ENCODE results near the gene RAD52. TPM values are rescaled to one million over a fixed set of nuclear protein-coding genes. Genes with fewer than 3 reads are reported as not detected.

The RAD52 gene
- total RNA-seq, 1 donor from 2014 or later, result 9.3 TPM

GRCh38 chr12:868722-869121 is 80.8 kb downstream of the RAD52 start:
- intact Hi-C loops (cut with micrococcal nuclease), result no loop called here
- no peaks in the 10 kb centered on the region for H3K9me3 ChIP-seq (replicated peaks)
- H3K36me3 ChIP-seq, result peaks cover 82% of the 10 kb centered on the region
- H3K27ac ChIP-seq (replicated peaks), result no peak overlapping the region
- DNase-seq, result no peak
- no peaks in the 10 kb centered on the region for H3K27me3 ChIP-seq (ENCODE audit: low read depth)
- peaks cover 5% of the 10 kb centered on the region for H3K4me1 ChIP-seq
- TF ChIP-seq CTCF (IDR thresholded peaks at IDR 0.05; ENCODE audit: borderline replicate concordance), result no peak
- H3K4me3 ChIP-seq, result no peak overlapping the region

GRCh38 chr12:867905-868304 is 81.6 kb downstream of the RAD52 start:
- Histone ChIP-seq H3K36me3 (peaks cover 89% of the 10 kb centered on the region), H3K27ac (replicated peaks) (no peak overlapping the region), H3K27me3 (ENCODE audit: low read depth) (no peaks in the 10 kb centered on the region), H3K4me1 (no peaks in the 10 kb centered on the region), H3K4me3 (no peak overlapping the region), H3K9me3 (replicated peaks) (no peaks in the 10 kb centered on the region)
- no peak for DNase-seq
- intact Hi-C loops (cut with micrococcal nuclease), result no loop called here
- TF ChIP-seq CTCF (IDR thresholded peaks at IDR 0.05; ENCODE audit: borderline replicate concordance), result no peak

GRCh38 chr12:865614-866013 is 83.9 kb downstream of the RAD52 start:
- Histone ChIP-seq H3K4me3 (no peak overlapping the region), H3K4me1 (peaks cover under 1% of the 10 kb centered on the region), H3K9me3 (replicated peaks) (no peaks in the 10 kb centered on the region), H3K27ac (replicated peaks) (no peak overlapping the region), H3K36me3 (peaks cover 89% of the 10 kb centered on the region), H3K27me3 (ENCODE audit: low read depth) (no peaks in the 10 kb centered on the region)
- no peak for DNase-seq
- intact Hi-C loops (cut with micrococcal nuclease), result no loop called here
- no peak for TF ChIP-seq CTCF (IDR thresholded peaks at IDR 0.05; ENCODE audit: borderline replicate concordance)

- peaks cover 5% of the 10 kb centered on the region for H3K4me1 ChIP-seq
Observed at GRCh38 chr12:863285-863684, 86.2 kb downstream of the RAD52 start.

GRCh38 chr12:862303-862911 is 87.1 kb downstream of the RAD52 start:
- DNase-seq, result no peak
- Histone ChIP-seq H3K4me1 (peaks cover 5% of the 10 kb centered on the region), H3K27ac (replicated peaks) (no peak overlapping the region), H3K9me3 (replicated peaks) (no peaks in the 10 kb centered on the region), H3K36me3 (peaks cover 96% of the 10 kb centered on the region), H3K4me3 (no peak overlapping the region), H3K27me3 (ENCODE audit: low read depth) (no peaks in the 10 kb centered on the region)
- intact Hi-C loops (cut with micrococcal nuclease), result no loop called here
- TF ChIP-seq CTCF (IDR thresholded peaks at IDR 0.05; ENCODE audit: borderline replicate concordance), result no peak

More at GRCh38 chr12:863285-863684, 86.2 kb downstream of the RAD52 start:
- H3K36me3 ChIP-seq, result peaks cover 95% of the 10 kb centered on the region
- H3K4me3 ChIP-seq, result no peak overlapping the region
- no peaks in the 10 kb centered on the region for H3K9me3 ChIP-seq (replicated peaks)
- intact Hi-C loops (cut with micrococcal nuclease), result no loop called here
- no peaks in the 10 kb centered on the region for H3K27me3 ChIP-seq (ENCODE audit: low read depth)
- H3K27ac ChIP-seq (replicated peaks), result no peak overlapping the region
- DNase-seq, result no peak
- no peak for TF ChIP-seq CTCF (IDR thresholded peaks at IDR 0.05; ENCODE audit: borderline replicate concordance)

Other genes starting within 250 kb of the RAD52 start
- 289 TPM for gene WNK1, start 197.1 kb downstream of the RAD52 start, total RNA-seq
- 50.8 TPM for gene ERC1, start 41.5 kb upstream of the RAD52 start, total RNA-seq

Data from left ventricle myocardium inferior (tissue), 1 donor.